OCI-LY3 (cell line): ENCODE measurements around the gene PSG6.

Experiments
- EZH2phosphoT487 ChIP-seq: fragments of 200-600 bp; shearing (Covaris generic); IDR thresholded peaks from 2 replicates; pipeline ENCODE4 v1.6.1; 2018; ENCODE audit warnings: antibody characterized with exemption, mixed run types, low read depth
- TF ChIP-seq, protein P1 (sequence below): fragments of 200-600, 300-600 bp; sonication (generic); IDR thresholded peaks from 2 replicates; pipeline ENCODE4 v1.5.1; 2014; ENCODE audit warnings: antibody characterized with exemption, low read length, low read depth

DNA sequence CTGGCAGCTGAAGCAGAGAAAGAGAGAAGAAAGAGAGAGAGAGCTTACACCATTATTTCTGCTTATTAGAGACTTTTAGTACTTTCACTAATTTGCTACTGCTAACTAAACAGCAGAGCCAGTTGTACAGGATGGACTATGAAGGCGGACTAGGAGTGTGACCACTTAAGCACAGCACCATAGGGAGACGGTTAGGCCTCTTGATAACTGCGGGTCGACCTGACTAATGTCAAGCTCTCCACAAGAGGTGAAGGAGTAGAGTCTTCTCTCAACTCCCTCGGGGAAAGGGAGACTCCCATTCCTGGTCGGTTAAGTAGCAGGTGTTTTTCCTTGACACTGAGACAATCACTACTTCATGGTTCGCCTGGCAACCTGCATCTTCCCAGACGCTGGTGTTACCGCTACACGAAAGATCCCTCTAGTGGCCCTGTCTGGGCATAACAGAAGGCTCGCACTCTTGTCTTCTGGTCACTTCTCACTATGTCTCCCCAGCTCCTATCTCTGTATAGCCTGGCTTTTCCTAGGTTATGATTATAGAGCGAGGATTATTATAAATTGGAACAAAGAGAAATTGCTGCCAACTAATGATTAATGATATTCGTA, 24.6 kb upstream of the PSG6 start:
- TF ChIP-seq, protein P1, sequence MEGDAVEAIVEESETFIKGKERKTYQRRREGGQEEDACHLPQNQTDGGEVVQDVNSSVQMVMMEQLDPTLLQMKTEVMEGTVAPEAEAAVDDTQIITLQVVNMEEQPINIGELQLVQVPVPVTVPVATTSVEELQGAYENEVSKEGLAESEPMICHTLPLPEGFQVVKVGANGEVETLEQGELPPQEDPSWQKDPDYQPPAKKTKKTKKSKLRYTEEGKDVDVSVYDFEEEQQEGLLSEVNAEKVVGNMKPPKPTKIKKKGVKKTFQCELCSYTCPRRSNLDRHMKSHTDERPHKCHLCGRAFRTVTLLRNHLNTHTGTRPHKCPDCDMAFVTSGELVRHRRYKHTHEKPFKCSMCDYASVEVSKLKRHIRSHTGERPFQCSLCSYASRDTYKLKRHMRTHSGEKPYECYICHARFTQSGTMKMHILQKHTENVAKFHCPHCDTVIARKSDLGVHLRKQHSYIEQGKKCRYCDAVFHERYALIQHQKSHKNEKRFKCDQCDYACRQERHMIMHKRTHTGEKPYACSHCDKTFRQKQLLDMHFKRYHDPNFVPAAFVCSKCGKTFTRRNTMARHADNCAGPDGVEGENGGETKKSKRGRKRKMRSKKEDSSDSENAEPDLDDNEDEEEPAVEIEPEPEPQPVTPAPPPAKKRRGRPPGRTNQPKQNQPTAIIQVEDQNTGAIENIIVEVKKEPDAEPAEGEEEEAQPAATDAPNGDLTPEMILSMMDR = peak; percentile 38
- TF ChIP-seq EZH2phosphoT487 = no peak
